ENCODE data around the gene ERG. TPM values are rescaled to one million over a fixed set of nuclear protein-coding genes. Genes with fewer than 3 reads are reported as not detected.

ERG gene
- total and polyA plus RNA-seq, 2 donors (not counting 1 experiment from before 2014, with no cell fraction given), result under 0.01 TPM; not detected in 1

DNA sequence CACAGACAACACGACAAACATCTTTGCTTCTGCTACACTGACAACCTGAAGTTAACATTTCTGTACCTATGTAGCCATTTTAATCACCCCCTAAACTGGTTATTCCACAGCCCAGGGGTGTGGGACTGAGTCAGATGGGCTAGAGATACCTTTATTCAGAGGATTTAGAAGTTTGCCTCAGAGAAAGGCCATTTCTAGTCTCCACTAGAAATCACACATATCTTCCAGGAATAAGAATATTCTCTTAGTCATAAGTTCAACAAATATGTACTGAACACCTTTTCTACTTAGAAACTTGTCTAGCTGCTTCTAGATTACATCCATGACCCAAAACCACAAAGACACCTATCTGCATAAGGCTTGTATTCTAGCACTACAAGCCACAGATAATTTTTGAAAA is 38.8 kb downstream of the ERG start:
- no peak overlapping the region for H3K4me2 ChIP-seq (ENCODE audit: extremely low read depth, insufficient read depth, low read length)
- no peak overlapping the region for H3K4me3 ChIP-seq (replicated peaks in 1 of 4; ENCODE audit: control extremely low read depth in 1 of 4, insufficient read depth in 1 of 4, low read depth in 3 of 4, low read length in 4 of 4)
- no peak overlapping the region for H3K9ac ChIP-seq (ENCODE audit: insufficient read depth, low read length)
- no peak overlapping the region for H3K27ac ChIP-seq (ENCODE audit: insufficient read depth, low read length)
- H2AFZ ChIP-seq (ENCODE audit: low read length), result no peak overlapping the region
- H3K9me3 ChIP-seq (ENCODE audit: control insufficient read depth, insufficient read depth, low read depth, low read length), result no peaks in the 10 kb centered on the region
- TF ChIP-seq, protein P1, sequence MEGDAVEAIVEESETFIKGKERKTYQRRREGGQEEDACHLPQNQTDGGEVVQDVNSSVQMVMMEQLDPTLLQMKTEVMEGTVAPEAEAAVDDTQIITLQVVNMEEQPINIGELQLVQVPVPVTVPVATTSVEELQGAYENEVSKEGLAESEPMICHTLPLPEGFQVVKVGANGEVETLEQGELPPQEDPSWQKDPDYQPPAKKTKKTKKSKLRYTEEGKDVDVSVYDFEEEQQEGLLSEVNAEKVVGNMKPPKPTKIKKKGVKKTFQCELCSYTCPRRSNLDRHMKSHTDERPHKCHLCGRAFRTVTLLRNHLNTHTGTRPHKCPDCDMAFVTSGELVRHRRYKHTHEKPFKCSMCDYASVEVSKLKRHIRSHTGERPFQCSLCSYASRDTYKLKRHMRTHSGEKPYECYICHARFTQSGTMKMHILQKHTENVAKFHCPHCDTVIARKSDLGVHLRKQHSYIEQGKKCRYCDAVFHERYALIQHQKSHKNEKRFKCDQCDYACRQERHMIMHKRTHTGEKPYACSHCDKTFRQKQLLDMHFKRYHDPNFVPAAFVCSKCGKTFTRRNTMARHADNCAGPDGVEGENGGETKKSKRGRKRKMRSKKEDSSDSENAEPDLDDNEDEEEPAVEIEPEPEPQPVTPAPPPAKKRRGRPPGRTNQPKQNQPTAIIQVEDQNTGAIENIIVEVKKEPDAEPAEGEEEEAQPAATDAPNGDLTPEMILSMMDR (conservative IDR thresholded peaks at IDR 0.05 in 1 of 2, IDR thresholded peaks at IDR 0.05 in 1 of 2; ENCODE audit: low read depth in 1 of 2, low read length in 2 of 2), result no peak
- no peak for TF ChIP-seq EZH2 (IDR thresholded peaks at IDR 0.05; ENCODE audit: low read length, missing control alignments)
- no peaks in the 10 kb centered on the region for H3K36me3 ChIP-seq (ENCODE audit: control insufficient read depth, insufficient read depth, low read length)
- no peaks in the 10 kb centered on the region for H4K20me1 ChIP-seq (ENCODE audit: control insufficient read depth, extremely low read depth, insufficient read depth, low read length)
- H3K79me2 ChIP-seq (ENCODE audit: control insufficient read depth, insufficient read depth, low read length), result no peaks in the 10 kb centered on the region
- DNase-seq (ENCODE audit: low read depth in 2 of 2), result no peak
- no peaks in the 10 kb centered on the region for H3K4me1 ChIP-seq (ENCODE audit: control insufficient read depth, extremely low read depth, insufficient read depth, low read length)
- no peaks in the 10 kb centered on the region for H3K27me3 ChIP-seq (ENCODE audit: control insufficient read depth, insufficient read depth, low read length)

- DNase-seq (ENCODE audit: low read depth in 2 of 2), result peak in 1 of 2 donors; percentile 69
- H3K4me2 ChIP-seq (ENCODE audit: extremely low read depth, insufficient read depth, low read length), result no peak overlapping the region
- no peaks in the 10 kb centered on the region for H3K9me3 ChIP-seq (ENCODE audit: control insufficient read depth, insufficient read depth, low read depth, low read length)
- H3K4me3 ChIP-seq (replicated peaks in 1 of 4; ENCODE audit: control extremely low read depth in 1 of 4, insufficient read depth in 1 of 4, low read depth in 3 of 4, low read length in 4 of 4), result no peak overlapping the region
- H3K9ac ChIP-seq (ENCODE audit: insufficient read depth, low read length), result no peak overlapping the region
- no peaks in the 10 kb centered on the region for H4K20me1 ChIP-seq (ENCODE audit: control insufficient read depth, extremely low read depth, insufficient read depth, low read length)
- H3K4me1 ChIP-seq (ENCODE audit: control insufficient read depth, extremely low read depth, insufficient read depth, low read length), result no peaks in the 10 kb centered on the region
- no peak for TF ChIP-seq EZH2 (IDR thresholded peaks at IDR 0.05; ENCODE audit: low read length, missing control alignments)
- TF ChIP-seq, protein P1 (conservative IDR thresholded peaks at IDR 0.05 in 1 of 2, IDR thresholded peaks at IDR 0.05 in 1 of 2; ENCODE audit: low read depth in 1 of 2, low read length in 2 of 2), result no peak
- no peaks in the 10 kb centered on the region for H3K36me3 ChIP-seq (ENCODE audit: control insufficient read depth, insufficient read depth, low read length)
- no peaks in the 10 kb centered on the region for H3K27me3 ChIP-seq (ENCODE audit: control insufficient read depth, insufficient read depth, low read length)
- H3K79me2 ChIP-seq (ENCODE audit: control insufficient read depth, insufficient read depth, low read length), result no peaks in the 10 kb centered on the region
- no peak overlapping the region for H2AFZ ChIP-seq (ENCODE audit: low read length)
- H3K27ac ChIP-seq (ENCODE audit: insufficient read depth, low read length), result no peak overlapping the region
Measured at GRCh38 chr21:38455403-38455802, 42.9 kb downstream of the ERG start.

GRCh38 chr21:38454702-38455101 is 43.6 kb downstream of the ERG start:
- no peak overlapping the region for H3K4me2 ChIP-seq (ENCODE audit: extremely low read depth, insufficient read depth, low read length)
- no peaks in the 10 kb centered on the region for H4K20me1 ChIP-seq (ENCODE audit: control insufficient read depth, extremely low read depth, insufficient read depth, low read length)
- no peak overlapping the region for H3K27ac ChIP-seq (ENCODE audit: insufficient read depth, low read length)
- no peaks in the 10 kb centered on the region for H3K36me3 ChIP-seq (ENCODE audit: control insufficient read depth, insufficient read depth, low read length)
- TF ChIP-seq EZH2 (IDR thresholded peaks at IDR 0.05; ENCODE audit: low read length, missing control alignments), result no peak
- no peak overlapping the region for H2AFZ ChIP-seq (ENCODE audit: low read length)
- no peaks in the 10 kb centered on the region for H3K4me1 ChIP-seq (ENCODE audit: control insufficient read depth, extremely low read depth, insufficient read depth, low read length)
- no peaks in the 10 kb centered on the region for H3K79me2 ChIP-seq (ENCODE audit: control insufficient read depth, insufficient read depth, low read length)
- H3K4me3 ChIP-seq (replicated peaks in 1 of 4; ENCODE audit: control extremely low read depth in 1 of 4, insufficient read depth in 1 of 4, low read depth in 3 of 4, low read length in 4 of 4), result no peak overlapping the region
- H3K27me3 ChIP-seq (ENCODE audit: control insufficient read depth, insufficient read depth, low read length), result no peaks in the 10 kb centered on the region
- DNase-seq (ENCODE audit: low read depth in 2 of 2), result no peak
- H3K9me3 ChIP-seq (ENCODE audit: control insufficient read depth, insufficient read depth, low read depth, low read length), result no peaks in the 10 kb centered on the region
- no peak overlapping the region for H3K9ac ChIP-seq (ENCODE audit: insufficient read depth, low read length)

All from fibroblast of lung (primary cell).